ENCODE data around the gene AEBP1. TPM values are rescaled to one million over a fixed set of nuclear protein-coding genes. Genes with fewer than 3 reads are reported as not detected.

Gene AEBP1
- total and polyA plus RNA-seq, 2 of the 4 experiments (the other 2 are of a cell fraction), result 1.1 to 5.7 TPM

DNA sequence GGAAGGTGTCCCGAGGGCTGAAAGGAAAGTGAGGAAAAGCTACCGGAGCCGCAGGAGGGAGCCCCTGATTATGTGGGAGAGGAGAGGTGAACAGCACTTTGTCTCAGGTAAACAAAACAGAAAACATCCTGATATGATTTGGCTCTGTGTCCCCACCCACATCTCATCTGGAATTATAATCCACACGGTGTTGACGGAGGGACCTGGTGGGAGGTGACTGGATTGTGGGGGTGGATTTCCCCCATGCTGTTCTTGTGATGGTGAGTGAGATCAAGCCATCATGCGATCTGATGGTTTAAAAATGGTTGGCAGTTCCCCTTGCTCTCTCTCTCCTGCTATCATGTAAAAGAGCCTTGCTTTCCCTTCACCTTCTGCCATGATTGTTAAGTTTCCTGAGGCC, 16.2 kb downstream of the AEBP1 start:
- TF ChIP-seq NFE2L2 (IDR thresholded peaks at IDR 0.05; ENCODE audit: low read depth, low read length) (no peak), USF2 (IDR thresholded peaks at IDR 0.05; ENCODE audit: low read depth, low read length) (no peak), CEBPB (IDR thresholded peaks at IDR 0.05; ENCODE audit: low read depth, low read length) (no peak), RCOR1 (IDR thresholded peaks at IDR 0.05; ENCODE audit: insufficient replicate concordance, low read length) (no peak), MAFK (IDR thresholded peaks at IDR 0.05; ENCODE audit: low read depth, low read length) (no peak), BHLHE40 (IDR thresholded peaks at IDR 0.05; ENCODE audit: low read depth, low read length) (no peak), CTCF (conservative IDR thresholded peaks at IDR 0.05; ENCODE audit: low read depth, low read length) (no peak), MAZ (IDR thresholded peaks at IDR 0.05; ENCODE audit: borderline replicate concordance, low read depth, low read length) (no peak), POLR2A (IDR thresholded peaks at IDR 0.05; ENCODE audit: low read depth, low read length) (no peak), CHD1 (IDR thresholded peaks at IDR 0.05; ENCODE audit: low read depth, low read length) (no peak), FOS (IDR thresholded peaks at IDR 0.05; ENCODE audit: low read depth, low read length) (no peak), RFX5 (IDR thresholded peaks at IDR 0.05; ENCODE audit: low read depth, low read length) (no peak), SMC3 (IDR thresholded peaks at IDR 0.05; ENCODE audit: low read depth, low read length) (no peak), RAD21 (IDR thresholded peaks at IDR 0.05; ENCODE audit: low read length) (no peak), MXI1 (IDR thresholded peaks at IDR 0.05; ENCODE audit: borderline replicate concordance, low read depth, low read length) (no peak)
- TF ChIP-seq, protein P1, sequence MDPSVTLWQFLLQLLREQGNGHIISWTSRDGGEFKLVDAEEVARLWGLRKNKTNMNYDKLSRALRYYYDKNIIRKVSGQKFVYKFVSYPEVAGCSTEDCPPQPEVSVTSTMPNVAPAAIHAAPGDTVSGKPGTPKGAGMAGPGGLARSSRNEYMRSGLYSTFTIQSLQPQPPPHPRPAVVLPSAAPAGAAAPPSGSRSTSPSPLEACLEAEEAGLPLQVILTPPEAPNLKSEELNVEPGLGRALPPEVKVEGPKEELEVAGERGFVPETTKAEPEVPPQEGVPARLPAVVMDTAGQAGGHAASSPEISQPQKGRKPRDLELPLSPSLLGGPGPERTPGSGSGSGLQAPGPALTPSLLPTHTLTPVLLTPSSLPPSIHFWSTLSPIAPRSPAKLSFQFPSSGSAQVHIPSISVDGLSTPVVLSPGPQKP (IDR thresholded peaks at IDR 0.05; ENCODE audit: borderline replicate concordance, low read depth, low read length), result no peak
- no peak overlapping the region for H3K14ac ChIP-seq (replicated peaks; ENCODE audit: low read depth, low read length)
- peaks cover 17 to 52% of the 10 kb centered on the region in 2 experiments for H3K79me1 ChIP-seq (ENCODE audit: low read depth in 1 of 2, low read length in 2 of 2)
- H3K4me2 ChIP-seq (ENCODE audit: low read depth, low read length), result no peak overlapping the region
- no peak overlapping the region for H3K9ac ChIP-seq (ENCODE audit: low read depth, low read length)
- dilution Hi-C loops (cut with HindIII; ENCODE audit: low sequenced_read_pairs, unreplicated experiment), result no loop called here
- no peak overlapping the region for H4K8ac ChIP-seq (ENCODE audit: low read depth in 2 of 2, low read length in 2 of 2)
- CTCF ChIA-PET, result no interaction called here
- H2BK5ac ChIP-seq (ENCODE audit: low read depth, low read length, poor library complexity, severe bottlenecking), result no peak overlapping the region
- H3K4ac ChIP-seq (ENCODE audit: low read depth, low read length), result no peak overlapping the region
- no peak overlapping the region for H2BK15ac ChIP-seq (ENCODE audit: low read depth, low read length)
- no peak for DNase-seq
- H4K5ac ChIP-seq (ENCODE audit: low read depth, low read length), result no peak overlapping the region
- no peak overlapping the region for H2BK20ac ChIP-seq (ENCODE audit: low read depth, low read length)
- intact Hi-C loops (cut with micrococcal nuclease), result no loop called here
- no peak overlapping the region for H3K56ac ChIP-seq (ENCODE audit: extremely low read depth, insufficient read depth, low read length)
- in situ Hi-C loops (cut with MboI; ENCODE audit: low sequenced_read_pairs), result loop anchor here (10.0 kb wide), 1 partner anchor 74 kb away; no protein-coding TSS in a partner anchor
- H2AK9ac ChIP-seq (replicated peaks; ENCODE audit: low read depth, low read length, poor library complexity), result no peak overlapping the region
- H3K4me1 ChIP-seq (ENCODE audit: control insufficient read depth, insufficient read depth, low read length), result peaks cover 6% of the 10 kb centered on the region
- no peak overlapping the region for H3K4me3 ChIP-seq (ENCODE audit: insufficient read depth, low read depth, low read length)
- no peak overlapping the region for H2AK5ac ChIP-seq (ENCODE audit: low read depth, low read length)
- H2BK120ac ChIP-seq (ENCODE audit: low read depth, low read length), result no peak overlapping the region
- no peaks in the 10 kb centered on the region for H3K9me3 ChIP-seq (ENCODE audit: control insufficient read depth, insufficient read depth, low read length)
- peaks cover 16% of the 10 kb centered on the region for H3K9me1 ChIP-seq (ENCODE audit: insufficient read depth, low read length)
- POLR2A ChIA-PET (ENCODE audit: unreplicated experiment), result no interaction called here
- no peak for ATAC-seq (ENCODE audit: low read depth)
- no peaks in the 10 kb centered on the region; the same call in 1 of the 2 replicates for H4K20me1 ChIP-seq (ENCODE audit: insufficient read depth, low read length)
- no peak overlapping the region for H3K27ac ChIP-seq (ENCODE audit: insufficient read depth, low read length)
- no peak overlapping the region for H3K18ac ChIP-seq (ENCODE audit: low read depth, low read length)
- no peaks in the 10 kb centered on the region for H3K27me3 ChIP-seq (ENCODE audit: control insufficient read depth, insufficient read depth, low read length)
- no peak overlapping the region for H3K23ac ChIP-seq (ENCODE audit: low read depth, low read length)
- H3K36me3 ChIP-seq (ENCODE audit: control insufficient read depth, insufficient read depth, low read length), result peaks cover 36% of the 10 kb centered on the region
- WGBS, 2 experiments (ENCODE audit: extremely low coverage in 2 of 2, insufficient read length in 1 of 2), result no CpG with 5 or more reads among the region's 6 CpGs
- H2AFZ ChIP-seq (replicated peaks; ENCODE audit: low read length, poor library complexity), result no peak overlapping the region
- BruUV-seq (replicated peaks), result no TSS peak
- H4K91ac ChIP-seq (ENCODE audit: insufficient read depth, low read depth, low read length), result no peak overlapping the region
